Calu3 (cell line): ENCODE results near the gene AP4E1. TPM values are rescaled to one million over a fixed set of nuclear protein-coding genes. Genes with fewer than 3 reads are reported as not detected.
A peak's percentile ranks its signal among the peaks of the same experiment; 100 is the strongest.
"Not testable (repeated sequence)": the region's sequence is repeated elsewhere in the genome, so short reads cannot be mapped to it uniquely, and the experiment has no call there.

Experiments used
- BruUV-seq: library from RNA; stranded (reverse); fragments of 400-500 nt; replicated peaks from 2 replicates; lab custom pipeline; 2021; lab: Mats Ljungman, UMichigan
- CTCF ChIA-PET: fragments of 300-600 bp; sonication (Branson Sonifier 250); formaldehyde crosslinking; loops from one replicate; lab custom pipeline; 2022; ENCODE audit warnings: antibody characterized with exemption; lab: Charles Lee
- DNase-seq: peaks from one replicate; pipeline ENCODE4 v3.0.0; 2022
- H3K27ac Mint-ChIP-seq: one replicate; pipeline ENCODE4 v1.8.0; 2022; ENCODE audit warnings: mixed read lengths; ENCODE audit not compliant: unreplicated experiment
- H3K27me3 Mint-ChIP-seq: one replicate; pipeline ENCODE4 v1.8.0; 2022; ENCODE audit warnings: mixed read lengths; ENCODE audit not compliant: unreplicated experiment
- H3K36me3 Mint-ChIP-seq: one replicate; pipeline ENCODE4 v1.8.0; 2022; ENCODE audit warnings: mild to moderate bottlenecking, moderate library complexity, mixed read lengths; ENCODE audit not compliant: insufficient read depth, unreplicated experiment
- H3K4me1 Mint-ChIP-seq: one replicate; pipeline ENCODE4 v1.8.0; 2022; ENCODE audit warnings: mild to moderate bottlenecking, low read depth, mixed read lengths; ENCODE audit not compliant: unreplicated experiment
- H3K4me3 Mint-ChIP-seq: one replicate; pipeline ENCODE4 v1.8.0; 2022; ENCODE audit warnings: mild to moderate bottlenecking, low read depth, moderate library complexity, mixed read lengths; ENCODE audit not compliant: unreplicated experiment
- H3K9me3 Mint-ChIP-seq: one replicate; pipeline ENCODE4 v1.8.0; 2022; ENCODE audit warnings: low read depth, mixed read lengths; ENCODE audit not compliant: unreplicated experiment
- CTCF ChIP-seq: fragments of 200-600 bp; IDR thresholded peaks from one replicate; pipeline ENCODE4 v1.8.0; 2022; ENCODE audit warnings: antibody characterized with exemption; ENCODE audit not compliant: unreplicated experiment
- intact Hi-C: fragments of 100-400 bp; cut with micrococcal nuclease; formaldehyde crosslinking; loops from one replicate; pipeline ENCODE4 v1.10.0; 2022; ENCODE audit not compliant: unreplicated experiment
- total RNA-seq: library from RNA; stranded (reverse); gene quantifications from 2 replicates; pipeline ENCODE4 v1.2.3, GENCODE V29; 2022

Gene AP4E1
- total RNA-seq, 1 experiment from 2014 or later = 10.7 TPM

- CTCF ChIA-PET = no interaction called here
- BruUV-seq = no TSS peak
- Mint-ChIP-seq H3K9me3 (no peaks in the 10 kb centered on the region), H3K27ac (peak overlapping the region; percentile 4), H3K4me1 (peaks cover 7% of the 10 kb centered on the region), H3K27me3 (no peaks in the 10 kb centered on the region), H3K36me3 (peaks cover 27% of the 10 kb centered on the region), H3K4me3 (no peak overlapping the region)
- no peak for TF ChIP-seq CTCF
- no peak for DNase-seq
- intact Hi-C loops = no loop called here
Observed at GRCh38 chr15:50911001-50911400, 2.5 kb downstream of the AP4E1 start.

GRCh38 chr15:50911621-50912020 is 3.1 kb downstream of the AP4E1 start:
- H3K4me1 Mint-ChIP-seq = peaks cover 7% of the 10 kb centered on the region
- intact Hi-C loops = no loop called here
- no peak overlapping the region for H3K4me3 Mint-ChIP-seq
- no peaks in the 10 kb centered on the region for H3K9me3 Mint-ChIP-seq
- no peak for TF ChIP-seq CTCF
- CTCF ChIA-PET = interaction anchor here (0.7 kb wide), 1 partner anchor 66 kb away, joined by 4 read pairs; no protein-coding TSS in a partner anchor
- no peak overlapping the region for H3K27ac Mint-ChIP-seq
- H3K36me3 Mint-ChIP-seq = peaks cover 27% of the 10 kb centered on the region
- H3K27me3 Mint-ChIP-seq = no peaks in the 10 kb centered on the region
- no TSS peak for BruUV-seq
- no peak for DNase-seq

GRCh38 chr15:50916400-50916799 is 7.9 kb downstream of the AP4E1 start:
- no peaks in the 10 kb centered on the region for H3K27me3 Mint-ChIP-seq
- H3K36me3 Mint-ChIP-seq = no peaks in the 10 kb centered on the region
- TF ChIP-seq CTCF = no peak
- intact Hi-C loops = no loop called here
- no TSS peak for BruUV-seq
- DNase-seq = no peak
- H3K9me3 Mint-ChIP-seq = no peaks in the 10 kb centered on the region
- H3K4me3 Mint-ChIP-seq = no peak overlapping the region
- no peak overlapping the region for H3K27ac Mint-ChIP-seq
- no peaks in the 10 kb centered on the region for H3K4me1 Mint-ChIP-seq
- CTCF ChIA-PET = interaction anchor here (0.6 kb wide), 1 partner anchor 16 kb away, joined by 5 read pairs; no protein-coding TSS in a partner anchor

- H3K36me3 Mint-ChIP-seq, H3K4me1 Mint-ChIP-seq, H3K4me3 Mint-ChIP-seq, BruUV-seq, H3K27me3 Mint-ChIP-seq, intact Hi-C loops, H3K27ac Mint-ChIP-seq, DNase-seq, H3K9me3 Mint-ChIP-seq: not testable (repeated sequence)
- CTCF ChIA-PET = interaction anchor here (0.7 kb wide), 1 partner anchor 35 kb away, joined by 3 read pairs; no protein-coding TSS in a partner anchor
Observed at GRCh38 chr15:50919359-50919758, 10.9 kb downstream of the AP4E1 start.

GRCh38 chr15:50925281-50925680 is 16.8 kb downstream of the AP4E1 start:
- CTCF ChIA-PET = no interaction called here
- intact Hi-C loops = no loop called here
- no TSS peak for BruUV-seq
- Mint-ChIP-seq H3K27ac (no peak overlapping the region), H3K27me3 (no peaks in the 10 kb centered on the region), H3K4me1 (no peaks in the 10 kb centered on the region), H3K9me3 (no peaks in the 10 kb centered on the region), H3K36me3 (peaks cover 5% of the 10 kb centered on the region), H3K4me3 (no peak overlapping the region)
- DNase-seq = no peak
- no peak for TF ChIP-seq CTCF
